ENCODE measurements around the gene CHD3.

GRCh38 chr17:7887038-7887481 is 1.5 kb upstream of the CHD3 start:
- TF ChIP-seq, protein P1, sequence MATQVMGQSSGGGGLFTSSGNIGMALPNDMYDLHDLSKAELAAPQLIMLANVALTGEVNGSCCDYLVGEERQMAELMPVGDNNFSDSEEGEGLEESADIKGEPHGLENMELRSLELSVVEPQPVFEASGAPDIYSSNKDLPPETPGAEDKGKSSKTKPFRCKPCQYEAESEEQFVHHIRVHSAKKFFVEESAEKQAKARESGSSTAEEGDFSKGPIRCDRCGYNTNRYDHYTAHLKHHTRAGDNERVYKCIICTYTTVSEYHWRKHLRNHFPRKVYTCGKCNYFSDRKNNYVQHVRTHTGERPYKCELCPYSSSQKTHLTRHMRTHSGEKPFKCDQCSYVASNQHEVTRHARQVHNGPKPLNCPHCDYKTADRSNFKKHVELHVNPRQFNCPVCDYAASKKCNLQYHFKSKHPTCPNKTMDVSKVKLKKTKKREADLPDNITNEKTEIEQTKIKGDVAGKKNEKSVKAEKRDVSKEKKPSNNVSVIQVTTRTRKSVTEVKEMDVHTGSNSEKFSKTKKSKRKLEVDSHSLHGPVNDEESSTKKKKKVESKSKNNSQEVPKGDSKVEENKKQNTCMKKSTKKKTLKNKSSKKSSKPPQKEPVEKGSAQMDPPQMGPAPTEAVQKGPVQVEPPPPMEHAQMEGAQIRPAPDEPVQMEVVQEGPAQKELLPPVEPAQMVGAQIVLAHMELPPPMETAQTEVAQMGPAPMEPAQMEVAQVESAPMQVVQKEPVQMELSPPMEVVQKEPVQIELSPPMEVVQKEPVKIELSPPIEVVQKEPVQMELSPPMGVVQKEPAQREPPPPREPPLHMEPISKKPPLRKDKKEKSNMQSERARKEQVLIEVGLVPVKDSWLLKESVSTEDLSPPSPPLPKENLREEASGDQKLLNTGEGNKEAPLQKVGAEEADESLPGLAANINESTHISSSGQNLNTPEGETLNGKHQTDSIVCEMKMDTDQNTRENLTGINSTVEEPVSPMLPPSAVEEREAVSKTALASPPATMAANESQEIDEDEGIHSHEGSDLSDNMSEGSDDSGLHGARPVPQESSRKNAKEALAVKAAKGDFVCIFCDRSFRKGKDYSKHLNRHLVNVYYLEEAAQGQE (tag by site-specific recombination; IDR thresholded peaks at IDR 0.05): no peak
- no peak for TF ChIP-seq CTCF (tag by site-specific recombination; IDR thresholded peaks at IDR 0.05)
